GM19395 (cell line): ENCODE data around the gene RNF166.

Source experiments
- ATAC-seq: cut with Tn5 transposase; IDR thresholded peaks from one replicate; pipeline ENCODE4 v1.9.1; 2021; ENCODE audit warnings: mild to moderate bottlenecking, moderate library complexity; ENCODE audit not compliant: unreplicated experiment

Gene RNF166

GRCh38 chr16:88711750-88712340 lies 5.6 kb upstream of the RNF166 start:
- ATAC-seq: no peak

GRCh38 chr16:88710556-88710955 lies 4.3 kb upstream of the RNF166 start:
- ATAC-seq: no peak

- no peak for ATAC-seq
Measured at GRCh38 chr16:88706965-88707826, 988 bp upstream of the RNF166 start.

- ATAC-seq: peak; percentile 25
Measured at GRCh38 chr16:88705801-88706228, 393 bp downstream of the RNF166 start.

GRCh38 chr16:88705076-88705684 lies 1.0 kb downstream of the RNF166 start:
- ATAC-seq: no peak

- no peak for ATAC-seq
Measured at GRCh38 chr16:88703486-88704309, 2.5 kb downstream of the RNF166 start.

GRCh38 chr16:88702371-88703210 lies 3.6 kb downstream of the RNF166 start:
- ATAC-seq: no peak

GRCh38 chr16:88701581-88702370 lies 4.4 kb downstream of the RNF166 start:
- no peak for ATAC-seq

- ATAC-seq: peak; percentile 66
Measured at GRCh38 chr16:88700636-88701482, 5.3 kb downstream of the RNF166 start.

- no peak for ATAC-seq
Measured at GRCh38 chr16:88700322-88700635, 5.9 kb downstream of the RNF166 start.

GRCh38 chr16:88699180-88699579 lies 7.0 kb downstream of the RNF166 start:
- no peak for ATAC-seq

GRCh38 chr16:88698646-88699045 lies 7.6 kb downstream of the RNF166 start:
- ATAC-seq: no peak

- no peak for ATAC-seq
Measured at GRCh38 chr16:88697831-88698615, 8.2 kb downstream of the RNF166 start.

GRCh38 chr16:88697116-88697830 lies 8.9 kb downstream of the RNF166 start:
- no peak for ATAC-seq

GRCh38 chr16:88696441-88696840 lies 9.8 kb downstream of the RNF166 start:
- no peak for ATAC-seq

- no peak for ATAC-seq
Measured at GRCh38 chr16:88695753-88696152, 10.5 kb downstream of the RNF166 start.

- no peak for ATAC-seq
Measured at GRCh38 chr16:88695218-88695617, 11.0 kb downstream of the RNF166 start.
